NOMO-1 treated with dmso at 0.1 percent for 144 hours (cell line): ENCODE results near the gene ID1.
"Not testable (repeated sequence)": the region's sequence is repeated elsewhere in the genome, so short reads cannot be mapped to it uniquely, and the experiment has no call there.

Source experiments
- DNase-seq: peaks from one replicate; lab custom pipeline; 2025; ENCODE audit not compliant: unreplicated experiment; lab: John Stamatoyannopoulos, UW

ID1 gene

DNA sequence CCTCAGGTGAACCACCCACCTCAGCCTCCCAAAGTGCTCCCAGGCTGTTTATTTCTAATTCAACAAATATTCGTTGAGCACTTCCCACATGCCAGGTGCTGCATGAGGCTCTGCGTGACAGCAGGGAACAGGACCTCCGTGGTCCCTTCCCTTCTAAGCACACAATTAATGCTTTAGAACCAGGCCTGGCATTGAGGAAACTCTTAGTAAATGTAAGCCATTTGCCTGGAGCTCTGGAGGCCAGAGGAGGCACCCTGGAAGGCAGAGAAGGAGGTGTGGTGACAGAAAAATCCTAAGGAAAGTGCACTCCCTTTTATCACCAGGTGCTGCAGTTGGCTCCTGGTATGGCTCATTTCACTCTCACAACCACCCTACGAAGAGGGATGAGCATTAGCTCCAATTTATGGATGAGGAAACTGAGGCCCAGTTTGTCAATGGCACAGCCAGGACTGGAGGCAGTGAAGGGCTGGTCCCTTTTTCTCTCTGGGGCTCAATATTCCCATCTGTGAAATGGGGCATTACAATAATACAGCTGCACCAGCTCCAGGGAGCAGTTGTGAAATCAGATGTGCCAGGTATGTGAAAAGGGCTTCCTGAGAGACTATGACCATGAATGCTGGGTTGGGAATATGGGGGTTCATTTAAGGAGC lies 8.1 kb upstream of the ID1 start:
- DNase-seq, result no peak

DNA sequence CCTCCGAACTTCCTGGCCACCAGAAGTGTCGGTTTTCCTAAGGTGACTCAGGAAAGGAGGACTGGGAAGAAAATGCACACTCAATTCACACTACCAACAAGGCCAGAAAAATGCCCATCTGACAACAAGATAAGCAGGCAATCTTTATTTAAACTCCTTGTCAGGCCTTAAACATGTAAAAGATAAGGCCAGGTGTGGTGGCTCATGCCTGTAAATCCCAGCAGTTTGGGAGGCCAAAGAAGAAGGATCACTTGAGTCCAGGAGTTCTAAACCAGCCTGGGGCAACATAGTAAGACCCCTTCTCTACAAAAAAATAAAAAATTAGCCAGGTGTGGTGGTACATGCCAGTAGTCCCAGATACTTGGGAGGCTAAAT lies 7.6 kb upstream of the ID1 start:
- DNase-seq, result no peak

DNA sequence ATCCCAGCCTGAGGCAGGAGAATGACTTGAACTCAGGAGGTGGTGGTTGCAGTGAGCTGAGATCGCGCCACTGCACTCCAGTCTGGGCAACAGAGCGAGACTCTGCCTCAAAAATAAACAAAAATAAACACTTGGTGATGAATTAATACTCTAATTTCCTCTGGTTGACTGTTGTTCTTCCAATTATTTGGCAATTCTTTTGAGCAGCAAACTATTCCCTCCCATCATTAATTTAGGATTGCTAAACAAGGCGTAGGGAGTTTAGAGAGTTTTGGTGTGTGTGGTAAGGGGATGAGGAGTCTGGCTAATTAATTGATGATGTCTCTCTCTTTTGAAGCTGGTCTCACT lies 2.7 kb upstream of the ID1 start:
- DNase-seq, result no peak

DNA sequence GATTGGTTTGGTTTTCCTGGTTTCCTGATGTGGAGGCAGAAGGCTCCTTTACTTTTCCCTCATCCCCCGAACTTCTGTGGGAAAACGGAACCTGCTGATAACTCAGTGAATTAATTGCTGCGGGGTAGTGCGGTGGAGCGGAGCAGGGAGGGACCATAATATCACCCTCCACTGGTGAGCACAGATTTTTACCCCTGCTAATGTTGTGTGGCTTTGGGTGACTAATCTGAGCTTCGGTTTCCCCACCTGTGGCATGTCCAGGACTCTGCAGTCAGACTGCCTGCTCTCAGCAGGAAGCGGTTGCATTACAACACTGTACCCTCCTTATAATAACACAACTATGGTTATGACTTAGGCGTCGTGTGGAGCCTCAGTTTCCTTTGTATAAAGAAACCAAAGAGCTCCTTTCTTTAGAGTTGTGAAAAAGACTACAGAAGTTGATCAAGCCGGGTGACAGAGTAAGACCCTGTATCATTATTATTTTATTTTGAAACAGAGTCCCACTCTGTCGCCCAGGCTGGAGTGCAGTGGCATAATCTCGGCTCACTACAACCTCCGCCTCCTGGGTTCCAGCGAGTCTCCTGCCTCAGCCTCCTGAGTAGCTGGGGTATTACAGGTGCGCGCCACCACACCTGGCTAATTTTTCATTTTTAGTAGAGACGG lies 2.2 kb upstream of the ID1 start:
- peak; percentile 63 for DNase-seq

DNA sequence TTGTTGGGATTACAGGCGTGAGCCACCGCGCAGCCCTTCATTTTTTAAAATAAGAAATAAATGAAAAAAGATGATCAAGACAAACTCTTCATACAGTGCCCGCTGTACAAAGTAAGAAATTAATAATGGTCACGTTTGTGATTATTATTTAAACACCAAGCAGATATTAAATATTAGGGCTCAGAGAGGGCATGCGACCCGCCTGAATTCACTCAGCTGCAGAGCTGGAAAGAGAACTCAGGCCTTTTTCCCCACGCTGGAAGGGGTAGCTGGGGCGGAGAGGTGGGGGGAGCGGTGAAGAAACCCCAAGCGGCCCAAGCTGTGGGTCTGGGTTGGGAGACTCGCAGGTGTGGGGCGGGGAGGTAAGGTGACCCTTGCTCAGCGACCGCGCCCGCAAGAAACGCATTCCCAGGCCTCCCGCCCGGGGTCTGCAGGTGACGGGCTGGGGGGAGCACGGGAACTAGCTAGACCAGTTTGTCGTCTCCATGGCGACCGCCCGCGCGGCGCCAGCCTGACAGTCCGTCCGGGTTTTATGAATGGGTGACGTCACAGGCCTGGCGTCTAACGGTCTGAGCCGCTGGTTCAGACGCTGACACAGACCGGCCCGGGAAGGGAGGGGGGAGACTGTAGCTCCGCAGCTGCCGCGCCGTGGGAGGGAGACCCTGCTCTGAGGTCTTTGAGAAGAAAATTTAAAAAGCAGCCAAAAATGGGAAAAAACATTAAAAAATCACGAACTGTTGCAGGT lies 1.1 kb upstream of the ID1 start:
- peak; percentile 73 for DNase-seq

DNA sequence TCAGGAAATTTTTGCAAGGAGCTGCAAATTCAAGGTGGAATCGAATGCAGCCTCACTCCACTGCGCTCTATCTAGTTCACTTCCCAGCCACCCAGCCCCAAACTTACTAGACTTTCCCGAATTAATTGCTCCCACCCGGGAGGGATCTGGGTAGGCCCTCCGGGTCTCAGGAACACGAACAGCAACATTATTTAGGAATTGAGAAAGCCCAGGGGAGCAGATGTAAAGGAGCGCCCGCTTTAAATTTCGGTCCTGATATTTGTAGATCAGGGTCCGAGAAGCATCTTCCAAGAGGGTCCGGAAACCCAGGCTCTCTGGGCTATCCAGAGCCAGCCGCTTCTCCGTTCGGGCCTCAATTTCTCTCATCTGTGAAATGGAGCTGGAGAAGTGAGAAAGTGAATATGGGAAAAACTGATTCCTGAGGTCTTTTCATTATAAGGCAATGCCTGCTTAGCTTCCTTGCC lies 490 bp upstream of the ID1 start:
- DNase-seq, result no peak

DNA sequence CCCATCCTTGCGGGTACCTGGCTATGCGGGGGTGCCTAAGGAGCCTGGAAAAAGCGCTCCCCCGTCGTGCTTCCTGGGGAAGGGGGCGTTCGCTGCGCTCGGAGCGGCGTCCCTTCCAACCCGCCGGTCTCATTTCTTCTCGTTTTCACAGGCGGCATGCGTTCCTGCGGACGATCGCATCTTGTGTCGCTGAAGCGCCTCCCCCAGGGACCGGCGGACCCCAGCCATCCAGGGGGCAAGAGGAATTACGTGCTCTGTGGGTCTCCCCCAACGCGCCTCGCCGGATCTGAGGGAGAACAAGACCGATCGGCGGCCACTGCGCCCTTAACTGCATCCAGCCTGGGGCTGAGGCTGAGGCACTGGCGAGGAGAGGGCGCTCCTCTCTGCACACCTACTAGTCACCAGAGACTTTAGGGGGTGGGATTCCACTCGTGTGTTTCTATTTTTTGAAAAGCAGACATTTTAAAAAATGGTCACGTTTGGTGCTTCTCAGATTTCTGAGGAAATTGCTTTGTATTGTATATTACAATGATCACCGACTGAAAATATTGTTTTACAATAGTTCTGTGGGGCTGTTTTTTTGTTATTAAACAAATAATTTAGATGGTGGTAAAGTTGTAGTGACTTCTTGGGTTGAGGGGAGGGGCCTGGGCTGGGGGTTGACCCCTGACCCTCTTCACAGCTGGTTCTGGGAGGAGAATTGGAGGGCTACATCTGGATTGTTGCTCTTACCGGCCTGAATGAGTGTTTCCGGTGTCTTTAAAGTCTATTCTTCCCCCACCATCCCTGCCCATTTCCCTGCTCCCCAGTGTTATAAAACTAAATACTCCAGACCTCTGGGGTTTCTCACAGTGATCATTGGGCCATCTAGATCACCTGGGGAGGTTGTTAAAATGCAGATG lies 1.1 kb downstream of the ID1 start:
- no peak for DNase-seq

DNA sequence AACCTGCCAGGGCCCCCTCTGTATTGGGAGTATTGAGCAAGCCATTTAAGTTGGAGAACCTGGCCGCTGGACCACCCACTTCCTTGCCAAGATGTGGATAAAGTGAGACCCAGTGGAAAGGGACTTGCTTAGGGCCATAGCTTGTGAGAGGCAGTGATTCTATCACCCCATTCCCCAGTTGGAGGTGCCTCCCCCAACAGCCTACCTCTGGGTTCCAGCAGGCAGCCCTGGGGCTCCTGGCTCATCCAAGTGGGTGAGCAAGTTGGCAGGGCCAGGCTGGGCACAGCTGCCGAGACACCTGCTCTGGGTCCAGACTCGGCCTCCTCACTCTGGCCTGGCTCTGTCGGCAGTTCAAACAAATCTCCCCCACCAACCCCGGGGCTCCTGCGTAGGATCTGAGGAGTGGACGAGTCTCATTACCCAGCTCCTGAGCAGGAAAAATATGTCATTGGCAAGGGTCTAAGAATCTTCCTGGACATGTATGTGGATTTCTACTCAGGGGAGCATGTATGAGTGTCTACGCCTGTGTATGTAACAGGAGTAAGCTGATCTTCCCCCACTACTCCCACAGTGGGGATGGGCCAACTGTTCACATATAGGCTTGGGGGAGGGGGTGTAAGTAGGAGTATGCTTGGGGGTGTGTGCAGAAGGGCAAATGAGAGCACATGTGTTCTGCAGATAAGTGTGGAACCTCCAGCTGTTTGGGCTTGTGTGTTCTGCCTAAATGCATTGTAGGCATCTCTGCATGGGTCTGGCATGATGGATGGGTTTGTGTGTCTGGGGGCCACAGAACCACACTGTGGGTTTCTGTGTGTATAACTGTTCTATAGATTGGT lies 1.9 kb downstream of the ID1 start:
- DNase-seq, result no peak

DNA sequence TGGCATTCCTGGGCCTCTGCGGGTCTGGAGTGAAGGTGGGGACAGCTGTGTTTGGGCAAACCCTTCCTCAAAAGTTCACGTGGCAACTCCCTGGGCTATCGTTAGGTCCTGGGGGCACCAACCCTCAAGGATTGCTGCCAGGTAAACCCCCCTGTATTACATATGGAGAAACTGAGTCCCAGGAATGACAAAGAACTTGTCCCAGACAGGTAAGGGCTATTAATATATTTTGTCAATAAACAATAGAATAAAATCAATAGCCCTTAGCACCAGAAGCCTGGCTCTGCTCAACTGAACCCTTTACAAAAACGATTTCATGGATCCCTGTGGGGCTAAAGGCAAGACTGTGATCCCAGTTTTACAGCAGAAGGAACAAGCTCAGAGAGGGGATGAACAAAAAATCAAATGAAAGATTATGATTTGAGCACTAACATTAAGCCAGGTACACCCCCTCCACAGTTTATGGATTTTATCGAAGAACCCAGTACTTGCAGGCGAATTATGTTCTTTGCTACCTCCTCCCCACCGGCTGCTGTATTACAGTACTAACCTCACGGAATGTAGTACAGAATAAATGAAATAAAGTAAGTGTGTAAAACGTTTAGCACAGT lies 2.7 kb downstream of the ID1 start:
- DNase-seq, result no peak

DNA sequence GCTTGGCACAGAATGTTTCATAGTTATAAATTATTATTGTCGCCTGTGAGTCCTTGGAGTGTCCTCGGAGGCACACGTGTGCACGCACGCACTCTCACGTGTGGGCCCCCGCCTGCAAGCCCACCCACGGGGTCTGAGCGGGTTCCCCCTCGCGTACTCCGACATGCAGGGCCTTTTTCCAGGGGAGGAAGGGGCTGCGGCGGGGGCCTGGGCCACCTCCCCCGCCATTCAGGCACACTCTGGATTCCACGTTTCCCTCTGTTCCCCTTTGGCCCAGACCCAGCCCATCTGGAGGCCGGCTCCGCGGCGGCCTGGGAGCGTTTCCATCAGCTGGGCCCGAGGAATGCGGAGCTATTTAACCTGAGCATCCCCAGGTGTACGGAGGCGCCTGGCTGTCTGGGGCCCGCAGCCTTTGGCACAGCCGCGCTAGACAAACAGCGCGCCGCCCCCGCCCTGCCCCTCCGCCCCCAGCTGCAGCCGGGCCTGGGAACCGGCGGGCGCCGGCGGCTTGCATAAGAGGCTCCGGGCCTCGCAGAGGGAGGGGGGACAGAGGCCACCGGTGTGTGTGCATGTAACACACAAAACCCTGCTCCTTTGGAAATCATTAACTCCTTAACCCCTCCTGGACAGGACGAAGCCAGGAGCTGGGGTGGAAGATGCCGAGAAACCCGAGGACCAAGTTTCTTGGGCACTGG lies 3.3 kb downstream of the ID1 start:
- DNase-seq, result no peak

DNA sequence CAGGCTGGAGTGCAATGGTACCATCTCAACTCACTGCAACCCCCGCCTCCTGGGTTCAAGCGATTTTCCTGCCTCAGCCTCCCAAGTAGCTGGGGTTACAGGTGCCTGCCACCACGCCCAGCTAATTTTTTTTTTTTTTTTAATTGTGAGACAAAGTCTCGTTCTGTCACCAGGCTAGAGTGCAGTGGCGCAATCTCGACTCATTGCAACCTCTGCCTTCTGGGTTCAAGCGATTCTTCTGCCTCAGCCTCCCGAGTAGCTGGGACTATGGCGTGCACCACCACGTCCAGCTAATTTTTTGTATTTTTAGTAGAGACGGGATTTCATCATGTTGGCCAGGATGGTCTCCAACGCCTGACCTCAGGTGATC lies 7.2 kb downstream of the ID1 start:
- DNase-seq, result not testable (repeated sequence)

DNA sequence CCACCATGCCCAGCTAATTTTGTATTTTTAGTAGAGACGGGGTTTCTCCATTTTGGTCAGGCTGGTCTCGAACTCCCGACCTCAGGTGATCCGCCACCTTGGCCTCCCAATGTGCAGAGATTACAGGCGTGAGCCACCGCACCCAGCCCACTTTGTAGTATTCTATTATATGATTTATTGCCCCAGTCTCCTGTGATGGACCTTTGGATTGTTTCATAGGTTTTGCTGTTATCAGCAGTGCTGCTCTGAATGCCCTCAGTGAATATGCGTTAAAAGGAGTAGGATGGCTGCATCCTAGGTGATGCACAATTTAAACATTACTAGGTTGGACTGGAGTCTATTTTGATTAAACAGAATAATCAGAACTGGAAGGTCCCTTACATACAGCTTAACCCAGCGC lies 10.3 kb downstream of the ID1 start:
- DNase-seq, result no peak

DNA sequence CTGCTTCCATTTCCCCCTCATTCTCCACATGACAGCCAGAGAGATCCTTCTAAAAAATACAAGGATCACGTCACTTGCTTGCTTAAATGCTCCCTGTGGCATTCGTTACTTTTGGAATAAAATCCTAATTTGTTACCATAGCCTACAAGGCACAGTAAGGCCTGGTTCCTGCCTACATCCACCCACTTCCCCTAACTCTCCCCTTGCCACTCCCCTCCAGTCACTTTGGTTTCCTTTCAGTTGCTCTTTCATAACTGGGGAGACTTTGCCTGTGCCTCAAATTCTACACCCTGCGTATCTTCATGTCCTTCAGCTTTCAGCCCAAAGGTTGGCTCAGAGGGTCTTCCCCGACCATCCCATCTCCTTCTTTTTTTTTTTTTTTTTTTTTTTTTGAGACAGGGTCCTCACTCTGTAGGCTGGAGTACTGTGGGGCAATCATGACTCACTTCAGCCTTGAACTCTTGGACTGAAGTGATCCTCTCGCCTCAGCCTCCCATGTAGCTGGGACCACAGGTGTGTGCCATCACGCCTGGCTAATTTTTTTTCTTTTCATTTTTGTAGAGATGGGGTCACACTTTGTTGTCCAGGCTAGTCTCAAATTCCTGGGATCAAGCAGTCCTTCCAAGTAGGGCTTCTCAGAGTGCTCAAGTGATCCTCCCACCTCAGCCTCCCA lies 12.5 kb downstream of the ID1 start:
- DNase-seq, result peak; percentile 98

DNA sequence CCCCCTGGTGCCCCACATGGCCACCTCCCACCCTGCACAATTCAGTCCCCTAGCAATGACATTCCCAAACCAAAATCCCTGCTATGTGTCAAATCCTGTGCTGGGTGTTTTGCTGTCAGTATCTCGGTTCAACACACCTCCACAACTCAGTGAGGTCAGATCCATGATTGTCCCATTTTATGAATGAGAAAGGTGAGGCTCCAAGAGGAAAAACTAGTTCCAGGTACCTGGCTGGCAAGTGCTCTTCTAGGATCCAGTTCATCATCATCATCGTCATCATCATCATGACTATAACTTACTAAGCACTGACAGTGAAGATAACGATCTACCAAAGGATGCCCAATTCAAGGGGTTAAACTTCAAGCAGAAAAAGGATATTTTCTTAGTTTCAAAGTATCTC lies 15.2 kb downstream of the ID1 start:
- no peak for DNase-seq

DNA sequence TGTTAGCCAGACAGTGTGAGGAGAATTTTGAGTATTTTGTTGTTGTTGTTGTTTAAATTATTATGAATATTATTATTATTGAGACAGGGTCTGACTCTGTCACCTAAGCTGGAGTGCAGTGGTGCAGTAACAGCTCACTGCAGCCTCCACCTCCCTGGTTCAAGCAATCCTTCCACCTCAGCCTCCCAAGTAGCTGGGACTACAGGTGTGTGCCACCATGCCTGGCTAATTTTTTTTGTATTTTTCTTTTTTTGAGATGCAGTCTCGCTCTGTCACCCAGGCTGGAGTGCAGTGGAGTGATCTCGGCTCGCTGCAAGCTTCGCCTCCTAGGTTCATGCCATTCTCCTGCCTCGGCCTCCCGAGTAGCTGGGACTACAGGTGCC lies 18.0 kb downstream of the ID1 start:
- not testable (repeated sequence) for DNase-seq

DNA sequence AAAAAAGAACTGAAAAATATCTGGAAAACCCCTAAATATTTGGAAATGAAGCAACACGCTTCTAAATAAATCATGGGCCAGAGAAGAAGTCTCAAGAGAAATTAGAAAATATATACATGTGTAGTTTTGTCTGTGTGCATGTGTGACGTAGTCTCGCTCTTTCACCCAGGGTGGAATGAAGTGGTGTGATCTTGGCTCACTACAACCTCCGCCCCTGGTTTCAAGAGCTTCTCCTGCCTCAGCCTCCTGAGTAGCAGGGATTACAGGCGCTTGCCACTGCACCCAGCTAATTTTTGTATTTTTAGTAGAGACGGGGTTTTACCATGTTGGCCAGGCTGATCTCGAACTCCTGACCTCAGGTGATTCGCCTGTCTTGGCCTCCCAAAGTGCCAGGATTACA lies 21.4 kb downstream of the ID1 start:
- not testable (repeated sequence) for DNase-seq

DNA sequence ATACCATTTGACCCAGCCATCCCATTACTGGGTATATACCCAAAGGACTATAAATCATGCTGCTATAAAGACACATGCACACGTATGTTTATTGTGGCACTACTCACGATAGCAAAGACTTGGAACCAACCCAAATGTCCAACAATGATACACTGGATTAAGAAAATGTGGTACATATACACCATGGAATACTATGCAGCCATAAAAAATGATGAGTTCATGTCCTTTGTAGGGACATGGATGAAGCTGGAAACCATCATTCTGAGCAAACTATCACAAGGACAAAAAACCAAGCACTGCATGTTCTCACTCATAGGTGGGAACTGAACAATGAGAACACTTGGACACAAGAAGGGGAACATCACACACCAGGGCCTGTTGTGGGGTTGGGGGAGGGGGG lies 23.0 kb downstream of the ID1 start:
- DNase-seq, result not testable (repeated sequence)

DNA sequence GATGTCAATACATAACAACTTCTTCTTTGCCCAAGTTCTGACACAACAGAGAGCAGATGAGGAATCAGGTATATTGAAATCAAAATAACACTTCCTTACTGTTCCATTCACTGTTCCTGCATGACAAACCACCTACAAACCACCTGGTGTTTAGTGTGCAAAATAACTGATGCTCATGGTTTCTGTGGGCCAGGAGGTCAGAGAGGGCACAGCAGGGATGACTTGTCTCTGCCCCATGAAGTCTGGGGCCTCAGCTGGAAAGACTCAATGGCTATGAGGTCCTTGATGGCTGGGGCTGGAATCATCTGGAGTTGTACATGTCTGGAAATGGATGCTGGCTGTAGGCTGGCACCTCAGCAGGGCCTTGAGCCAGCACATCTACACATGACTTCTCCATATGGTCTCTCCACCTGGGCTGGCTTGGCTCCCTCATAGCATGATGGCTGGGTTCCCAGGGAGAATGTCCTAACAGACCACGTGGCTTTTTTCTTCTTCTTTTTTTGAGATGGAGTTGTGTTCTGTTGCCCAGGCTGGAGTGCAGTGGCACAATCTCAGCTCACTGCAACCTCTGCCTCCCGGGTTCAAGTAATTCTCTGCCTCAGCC lies 25.2 kb downstream of the ID1 start:
- no peak for DNase-seq
